HG02852 (cell line): ENCODE data around the gene POU4F1.

Experiments used
- ATAC-seq: cut with Tn5 transposase; IDR thresholded peaks from one replicate; pipeline ENCODE4 v1.9.1; 2021; ENCODE audit warnings: mild to moderate bottlenecking, moderate library complexity; ENCODE audit not compliant: unreplicated experiment

POU4F1 gene

GRCh38 chr13:78607409-78608251 is 4.3 kb upstream of the POU4F1 start:
- no peak for ATAC-seq

GRCh38 chr13:78606471-78607408 is 3.4 kb upstream of the POU4F1 start:
- no peak for ATAC-seq

- no peak for ATAC-seq
Observed at GRCh38 chr13:78604782-78605611, 1.6 kb upstream of the POU4F1 start.

GRCh38 chr13:78602561-78603239 is 652 bp downstream of the POU4F1 start:
- ATAC-seq: peak; percentile 18

- no peak for ATAC-seq
Observed at GRCh38 chr13:78601874-78602560, 1.3 kb downstream of the POU4F1 start.

- no peak for ATAC-seq
Observed at GRCh38 chr13:78601124-78601873, 2.1 kb downstream of the POU4F1 start.

GRCh38 chr13:78600280-78600883 is 3.0 kb downstream of the POU4F1 start:
- no peak for ATAC-seq

GRCh38 chr13:78599645-78600279 is 3.6 kb downstream of the POU4F1 start:
- no peak for ATAC-seq

- ATAC-seq: no peak
Observed at GRCh38 chr13:78598966-78599644, 4.2 kb downstream of the POU4F1 start.

- no peak for ATAC-seq
Observed at GRCh38 chr13:78598116-78598781, 5.1 kb downstream of the POU4F1 start.

GRCh38 chr13:78597602-78597932 is 5.8 kb downstream of the POU4F1 start:
- ATAC-seq: no peak

GRCh38 chr13:78596736-78597601 is 6.4 kb downstream of the POU4F1 start:
- ATAC-seq: no peak

- peak; percentile 13 for ATAC-seq
Observed at GRCh38 chr13:78596399-78596735, 7.0 kb downstream of the POU4F1 start.

GRCh38 chr13:78595495-78596398 is 7.6 kb downstream of the POU4F1 start:
- peak; percentile 79 for ATAC-seq

- no peak for ATAC-seq
Observed at GRCh38 chr13:78594456-78594975, 8.8 kb downstream of the POU4F1 start.
